OCI-LY1 (cell line): ENCODE results near the gene DESI2.

Source experiments
- H2AFZ ChIP-seq: fragments of 200-600 bp; sonication (generic), shearing (Covaris generic); 2 replicates; pipeline ENCODE4 v1.6.0; 2014; ENCODE audit warnings: antibody characterized with exemption, mild to moderate bottlenecking, low read length
- H3F3A ChIP-seq: fragments of 200-600 bp; sonication (generic), shearing (Covaris generic); 2 replicates; pipeline ENCODE4 v1.6.0; 2014; ENCODE audit warnings: mild to moderate bottlenecking, antibody characterized with exemption, low read length, moderate library complexity; ENCODE audit not compliant: insufficient read depth
- H3K27ac ChIP-seq: fragments of 200-600 bp; sonication (generic); 2 replicates; pipeline ENCODE4 v1.5.1; 2014; ENCODE audit warnings: low read length, mixed run types, mild to moderate bottlenecking, low read depth; ENCODE audit not compliant: poor library complexity, severe bottlenecking
- H3K27me3 ChIP-seq: fragments of 200-600 bp; sonication (generic); 2 replicates; pipeline ENCODE4 v1.6.0; 2014; ENCODE audit warnings: antibody characterized with exemption, mild to moderate bottlenecking, low read length, moderate library complexity; ENCODE audit not compliant: insufficient read depth
- H3K36me3 ChIP-seq: fragments of 200-600 bp; sonication (generic); 2 replicates; pipeline ENCODE4 v1.6.1; 2014; ENCODE audit warnings: mild to moderate bottlenecking, antibody characterized with exemption, low read length, moderate library complexity, mixed read lengths; ENCODE audit not compliant: insufficient read depth
- H3K4me1 ChIP-seq: fragments of 200-600 bp; sonication (generic); 2 replicates; pipeline ENCODE4 v1.5.1; 2014; ENCODE audit warnings: mild to moderate bottlenecking, low read length, moderate library complexity; ENCODE audit not compliant: insufficient read depth, severe bottlenecking
- H3K4me2 ChIP-seq: fragments of 200-600 bp; sonication (generic), shearing (Covaris generic); 2 replicates; pipeline ENCODE4 v1.6.1; 2014; ENCODE audit warnings: low read length
- H3K4me3 ChIP-seq: fragments of 200-600 bp; sonication (generic); 2 replicates; pipeline ENCODE4 v1.5.1; 2014; ENCODE audit warnings: low read length, low read depth, mild to moderate bottlenecking, mixed read lengths; ENCODE audit not compliant: poor library complexity, severe bottlenecking
- H3K79me2 ChIP-seq: fragments of 200-600 bp; shearing (Covaris generic); 2 replicates; pipeline ENCODE4 v1.6.1; 2016; ENCODE audit warnings: mixed run types, low read length, mixed read lengths; ENCODE audit not compliant: insufficient read depth
- H3K9ac ChIP-seq: fragments of 200-600 bp; sonication (generic), shearing (Covaris generic); 2 replicates; pipeline ENCODE4 v1.6.1; 2014; ENCODE audit warnings: mild to moderate bottlenecking, low read length, mixed read lengths
- H3K9me2 ChIP-seq: fragments of 200-600 bp; sonication (generic), shearing (Covaris generic); 2 replicates; pipeline ENCODE4 v1.6.1; 2014; ENCODE audit warnings: low read depth, mild to moderate bottlenecking, low read length, mixed read lengths
- H3K9me3 ChIP-seq: fragments of 200-600 bp; shearing (Covaris generic); 2 replicates; pipeline ENCODE4 v1.6.1; 2014; ENCODE audit warnings: low read length, mixed read lengths
- H4K20me1 ChIP-seq: fragments of 200-600 bp; sonication (generic), shearing (Covaris generic); 2 replicates; pipeline ENCODE4 v1.6.0; 2016; ENCODE audit warnings: mild to moderate bottlenecking, low read length; ENCODE audit not compliant: insufficient read depth
- CTCF ChIP-seq: fragments of 200-600 bp; sonication (generic), shearing (Covaris generic); IDR thresholded peaks from 2 replicates; pipeline ENCODE4 v1.5.1; 2017; ENCODE audit warnings: mild to moderate bottlenecking, antibody characterized with exemption, low read length, moderate library complexity, mixed read lengths
- EZH2 ChIP-seq: fragments of 200-600 bp; sonication (generic), shearing (Covaris generic); IDR thresholded peaks from 2 replicates; pipeline ENCODE4 v1.8.0; 2017; ENCODE audit warnings: borderline replicate concordance, mixed run types, mild to moderate bottlenecking, antibody characterized with exemption, low read length, moderate library complexity, mixed read lengths

The DESI2 gene

GRCh38 chr1:244713332-244713731, 60.4 kb downstream of the DESI2 start:
- Histone ChIP-seq H3F3A (no peaks in the 10 kb centered on the region; the same call in 1 of the 2 replicates), H3K4me2 (no peak overlapping the region), H3K4me1 (peaks cover 30% of the 10 kb centered on the region), H3K27me3 (no peaks in the 10 kb centered on the region), H2AFZ (no peak overlapping the region), H3K9ac (no peak overlapping the region), H3K27ac (no peak overlapping the region), H3K79me2 (no peaks in the 10 kb centered on the region), H3K9me3 (no peaks in the 10 kb centered on the region), H4K20me1 (no peaks in the 10 kb centered on the region), H3K36me3 (no peaks in the 10 kb centered on the region; the same call in 1 of the 2 replicates), H3K4me3 (no peak overlapping the region), H3K9me2 (no peaks in the 10 kb centered on the region)
- TF ChIP-seq CTCF, result no peak
- TF ChIP-seq EZH2, result no peak

- H2AFZ ChIP-seq, result peak overlapping the region; percentile 54; the same call in 1 of the 2 replicates
- no peaks in the 10 kb centered on the region for H3K36me3 ChIP-seq
- no peaks in the 10 kb centered on the region for H3K79me2 ChIP-seq
- no peaks in the 10 kb centered on the region for H4K20me1 ChIP-seq
- H3K27me3 ChIP-seq, result no peaks in the 10 kb centered on the region
- H3K9me3 ChIP-seq, result no peaks in the 10 kb centered on the region
- H3K4me3 ChIP-seq, result no peak overlapping the region
- TF ChIP-seq CTCF (no peak), EZH2 (no peak)
- no peak overlapping the region for H3K9ac ChIP-seq
- H3K9me2 ChIP-seq, result no peaks in the 10 kb centered on the region
- H3K4me1 ChIP-seq, result peaks cover 41% of the 10 kb centered on the region
- 0 out of 2 replicates have a peak overlapping the region, but pooled peaks have one; percentile 11 for H3K4me2 ChIP-seq
- H3F3A ChIP-seq, result no peaks in the 10 kb centered on the region
- H3K27ac ChIP-seq, result peak overlapping the region; percentile 84
Measured at GRCh38 chr1:244727871-244728474, 75.0 kb downstream of the DESI2 start.

- Histone ChIP-seq H3K9me2 (no peaks in the 10 kb centered on the region), H3K79me2 (no peaks in the 10 kb centered on the region), H3K9me3 (no peaks in the 10 kb centered on the region), H3K4me1 (peaks cover 47% of the 10 kb centered on the region), H3K36me3 (no peaks in the 10 kb centered on the region), H3K27ac (peak overlapping the region; percentile 84), H3K4me2 (peak overlapping the region; percentile 94), H3K9ac (peak overlapping the region; percentile 76), H4K20me1 (no peaks in the 10 kb centered on the region), H2AFZ (peak overlapping the region; percentile 28; the same call in 1 of the 2 replicates), H3F3A (0 out of 2 replicates have a peak, but pooled peaks cover 5% of the 10 kb centered on the region), H3K4me3 (peak overlapping the region; percentile 63), H3K27me3 (no peaks in the 10 kb centered on the region)
- TF ChIP-seq EZH2 (no peak), CTCF (peak; percentile 11; the same call in 1 of the 2 replicates)
Measured at GRCh38 chr1:244730153-244730933, 77.4 kb downstream of the DESI2 start.
